HepG2 (cell line): ENCODE data around the gene PELI2. TPM values are rescaled to one million over a fixed set of nuclear protein-coding genes. Genes with fewer than 3 reads are reported as not detected.

Experiments used
- ATAC-seq: fragments of 200-7000 bp; cut with Tn5 transposase; 3 replicates; pipeline ENCODE4 v1.9.1; 2020; ENCODE audit warnings: mild to moderate bottlenecking, moderate library complexity
- BruUV-seq: library from RNA; stranded (reverse); fragments of 400-500 nt; replicated peaks from 2 replicates; lab custom pipeline; 2021; lab: Mats Ljungman, UMichigan
- CTCF ChIA-PET: fragments of 300-600 bp; formaldehyde crosslinking; extraction: SDS; loops from one replicate; lab custom pipeline; 2021; ENCODE audit warnings: low total read pairs, inconsistent platforms, low intra/inter-chr PET ratio; lab: Yijun Ruan, JAX
- POLR2A ChIA-PET: fragments of 350-600 bp; sonication (Branson Sonifier 250); formaldehyde crosslinking; loops from one replicate; lab custom pipeline; 2020; ENCODE audit warnings: antibody characterized with exemption, inconsistent platforms; lab: Yijun Ruan, JAX
- DNase-seq: peaks from one replicate; pipeline ENCODE4 v3.0.0-alpha.2; 2015; ENCODE audit warnings: low spot score
- FAIRE-seq: peaks from 3 replicates; lab custom pipeline; 2011; peaks lifted over from hg19 to GRCh38; lab: Jason Lieb, UNC
- H2AFZ ChIP-seq: one replicate; pipeline ENCODE4 v1.6.1; 2011; ENCODE audit warnings: low read length, inconsistent platforms
- H3K27ac ChIP-seq: fragments of 300-600 bp; 3 replicates; pipeline ENCODE4 v1.8.0; 2011; ENCODE audit warnings: mixed run types, mild to moderate bottlenecking, mixed read lengths, low read length, inconsistent platforms; ENCODE audit not compliant: insufficient read depth; ENCODE audit errors: extremely low read length
- H3K27me3 ChIP-seq, 2 experiments: fragments of 200-600 bp in 1 of 2; 2 replicates in 1 of 2; 3 replicates in 1 of 2; pipeline versions ENCODE4 v1.6.0 to v1.8.0; 2011; ENCODE audit warnings: low read length in 2 of 2, mild to moderate bottlenecking in 2 of 2, moderate library complexity in 2 of 2, inconsistent platforms in 1 of 2; ENCODE audit not compliant: insufficient read depth in 2 of 2, control insufficient read depth in 1 of 2
- H3K36me3 ChIP-seq, 2 experiments: fragments of 200-600 bp in 1 of 2; replicated peaks in 1 of 2; 2 replicates in 1 of 2; 3 replicates in 1 of 2; pipeline versions ENCODE4 v1.5.1 to v1.8.0; 2011; ENCODE audit warnings: low read length in 2 of 2, inconsistent platforms in 1 of 2; ENCODE audit not compliant: insufficient read depth in 2 of 2, control insufficient read depth in 1 of 2
- H3K4me1 ChIP-seq: 2 replicates; pipeline ENCODE4 v1.5.1; 2012; ENCODE audit warnings: low read length, inconsistent platforms; ENCODE audit not compliant: insufficient read depth
- H3K4me2 ChIP-seq: 2 replicates; pipeline ENCODE4 v1.6.0; 2011; ENCODE audit warnings: low read depth, low read length, inconsistent platforms
- H3K4me3 ChIP-seq, 3 experiments: fragments of 200-600 bp in 1 of 3; sonication (generic), shearing (Covaris generic) in 1 of 3; replicated peaks in 1 of 3; 2 replicates each; pipeline ENCODE4 v1.5.1; 2011 to 2016; ENCODE audit warnings: low read length in 3 of 3, inconsistent platforms in 2 of 3, low read depth in 2 of 3, mild to moderate bottlenecking in 2 of 3, control low read depth in 1 of 3, mixed read lengths in 1 of 3; ENCODE audit not compliant: insufficient read depth in 1 of 3
- H3K79me2 ChIP-seq: one replicate; pipeline ENCODE4 v1.6.1; 2011; ENCODE audit warnings: low read length, inconsistent platforms; ENCODE audit not compliant: insufficient read depth
- H3K9ac ChIP-seq: 2 replicates; pipeline ENCODE4 v1.6.0; 2011; ENCODE audit warnings: mild to moderate bottlenecking, low read depth, low read length, inconsistent platforms; ENCODE audit not compliant: insufficient read depth
- H3K9me3 ChIP-seq: 2 replicates; pipeline ENCODE4 v1.5.1; 2012; ENCODE audit warnings: mild to moderate bottlenecking, low read length
- H4K20me1 ChIP-seq: 2 replicates; pipeline ENCODE4 v1.6.0; 2011; ENCODE audit warnings: inconsistent platforms, mild to moderate bottlenecking, low read length, moderate library complexity; ENCODE audit not compliant: insufficient read depth
- MYNN ChIP-seq: sonication (generic); formaldehyde crosslinking; IDR thresholded peaks from 2 replicates; pipeline ENCODE4 v1.4.0; 2020; ENCODE audit warnings: mild to moderate bottlenecking, low read depth, missing genetic modification reagents
- NFATC3 ChIP-seq: sonication (generic); formaldehyde crosslinking; IDR thresholded peaks from 2 replicates; pipeline ENCODE4 v1.5.1; 2020; ENCODE audit warnings: mild to moderate bottlenecking, missing genetic modification reagents
- NR2F2 ChIP-seq: IDR thresholded peaks from 2 replicates; pipeline ENCODE4 v1.6.1; 2012; ENCODE audit warnings: low read depth, inconsistent platforms, borderline replicate concordance
- POGZ ChIP-seq: sonication (generic); formaldehyde crosslinking; IDR thresholded peaks from 2 replicates; pipeline ENCODE4 v1.4.0; 2020; ENCODE audit warnings: mild to moderate bottlenecking, missing genetic modification reagents
- SIX4 ChIP-seq: sonication (generic); formaldehyde crosslinking; IDR thresholded peaks from 2 replicates; pipeline ENCODE4 v1.4.0; 2020; ENCODE audit warnings: missing genetic modification reagents
- ZFP37 ChIP-seq: sonication (generic); formaldehyde crosslinking; IDR thresholded peaks from 2 replicates; pipeline ENCODE4 v1.4.0; 2020; ENCODE audit warnings: missing genetic modification reagents, borderline replicate concordance
- ZNF235 ChIP-seq: sonication (generic); formaldehyde crosslinking; IDR thresholded peaks from 2 replicates; pipeline ENCODE4 v1.8.1; 2023; ENCODE audit warnings: mild to moderate bottlenecking, missing genetic modification reagents, borderline replicate concordance
- WGBS: methylation state at CpG from one replicate; pipeline ENCODE4 v1.1.6; 2017; ENCODE audit warnings: low lambda C conversion rate; 5-methylcytosine and 5-hydroxymethylcytosine counted together
- in situ Hi-C: cut with HindIII; loops from 2 replicates; pipeline ENCODE4 v1.10.0; 2017; ENCODE audit warnings: low pct_unique_long_range_greater_than_20kb; ENCODE audit not compliant: extremely low pct_ligation_motif_present
- intact Hi-C: fragments of 100-400 bp; cut with micrococcal nuclease; formaldehyde crosslinking; loops from one replicate; pipeline ENCODE4 v1.10.0; 2022; ENCODE audit not compliant: unreplicated experiment
- polyA plus RNA-seq, 8 experiments: library from polyadenylated mRNA; depleted of rRNA in 3 of 8; stranded (reverse) in 7 of 8; unstranded in 1 of 8; fragments of >200 nt; fragmentation: Illumina TruSeq in 4 of 8; extraction: Trizol in 4 of 8; gene quantifications; 2 replicates each; pipeline versions ENCODE4 v1.2.1 to v1.2.3, GENCODE V29; 2011 to 2016; ENCODE audit warnings: low read depth in 4 of 8, missing spikeins in 1 of 8, mixed read lengths in 1 of 8; ENCODE audit not compliant: insufficient read depth in 1 of 8
- total RNA-seq, 5 experiments: library from RNA; depleted of rRNA; stranded (reverse); fragments of >200 nt; fragmentation: Illumina TruSeq; extraction: Trizol; gene quantifications; 2 replicates each; pipeline ENCODE4 v1.2.3, GENCODE V29; 2016; ENCODE audit warnings: low read depth in 1 of 5
- TF ChIP-seq, protein P1 (sequence below): IDR thresholded peaks from 2 replicates; pipeline ENCODE4 v1.6.1; 2016
- TF ChIP-seq, protein P2 (sequence below): sonication (generic); formaldehyde crosslinking; IDR thresholded peaks from 2 replicates; pipeline ENCODE4 v1.4.0; 2020; ENCODE audit warnings: missing genetic modification reagents

PELI2 gene
- total and polyA plus RNA-seq, 2 of the 13 experiments (the other 11 are each of a cell fraction or from before 2014, with no cell fraction given), result 0.07 TPM; not detected in 1

DNA sequence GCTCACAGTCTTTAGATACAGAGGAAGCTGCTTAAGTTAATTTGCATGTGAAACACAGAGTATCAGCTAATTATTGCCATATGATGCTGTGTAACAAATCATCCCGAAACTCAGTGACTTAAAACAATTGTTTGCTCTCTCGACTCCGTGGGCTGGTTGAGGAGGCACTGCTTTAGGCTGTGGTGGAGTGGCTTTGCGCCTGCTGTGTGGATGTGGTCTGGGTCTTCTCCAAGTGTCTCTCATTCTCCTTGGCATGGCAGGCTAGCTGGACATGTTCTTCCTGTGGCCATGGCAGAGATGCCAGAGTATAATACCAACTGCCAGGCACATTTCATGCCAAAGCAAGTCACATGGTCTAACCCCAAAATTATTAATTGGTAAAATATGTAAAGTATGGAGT is 40.9 kb downstream of the PELI2 start:
- ChIA-PET CTCF (no interaction called here), POLR2A (no interaction called here)
- in situ Hi-C loops, result no loop called here
- H3K4me3 ChIP-seq, result no peak overlapping the region
- no peak for DNase-seq
- no peak overlapping the region for H3K4me2 ChIP-seq
- no peaks in the 10 kb centered on the region for H3K36me3 ChIP-seq
- H3K9ac ChIP-seq, result no peak overlapping the region
- H2AFZ ChIP-seq, result no peak overlapping the region
- no TSS peak for BruUV-seq
- no peaks in the 10 kb centered on the region for H3K4me1 ChIP-seq
- TF ChIP-seq NFATC3 (no peak), MYNN (no peak), NR2F2 (no peak), SIX4 (CRISPR knock-in tag) (no peak), ZFP37 (CRISPR knock-in tag) (no peak), POGZ (CRISPR knock-in tag) (no peak), ZNF235 (CRISPR knock-in tag) (no peak)
- TF ChIP-seq, protein P1, sequence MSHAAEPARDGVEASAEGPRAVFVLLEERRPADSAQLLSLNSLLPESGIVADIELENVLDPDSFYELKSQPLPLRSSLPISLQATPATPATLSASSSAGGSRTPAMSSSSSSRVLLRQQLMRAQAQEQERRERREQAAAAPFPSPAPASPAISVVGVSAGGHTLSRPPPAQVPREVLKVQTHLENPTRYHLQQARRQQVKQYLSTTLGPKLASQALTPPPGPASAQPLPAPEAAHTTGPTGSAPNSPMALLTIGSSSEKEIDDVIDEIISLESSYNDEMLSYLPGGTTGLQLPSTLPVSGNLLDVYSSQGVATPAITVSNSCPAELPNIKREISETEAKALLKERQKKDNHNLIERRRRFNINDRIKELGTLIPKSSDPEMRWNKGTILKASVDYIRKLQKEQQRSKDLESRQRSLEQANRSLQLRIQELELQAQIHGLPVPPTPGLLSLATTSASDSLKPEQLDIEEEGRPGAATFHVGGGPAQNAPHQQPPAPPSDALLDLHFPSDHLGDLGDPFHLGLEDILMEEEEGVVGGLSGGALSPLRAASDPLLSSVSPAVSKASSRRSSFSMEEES (CRISPR knock-in tag), result no peak
- TF ChIP-seq, protein P2, sequence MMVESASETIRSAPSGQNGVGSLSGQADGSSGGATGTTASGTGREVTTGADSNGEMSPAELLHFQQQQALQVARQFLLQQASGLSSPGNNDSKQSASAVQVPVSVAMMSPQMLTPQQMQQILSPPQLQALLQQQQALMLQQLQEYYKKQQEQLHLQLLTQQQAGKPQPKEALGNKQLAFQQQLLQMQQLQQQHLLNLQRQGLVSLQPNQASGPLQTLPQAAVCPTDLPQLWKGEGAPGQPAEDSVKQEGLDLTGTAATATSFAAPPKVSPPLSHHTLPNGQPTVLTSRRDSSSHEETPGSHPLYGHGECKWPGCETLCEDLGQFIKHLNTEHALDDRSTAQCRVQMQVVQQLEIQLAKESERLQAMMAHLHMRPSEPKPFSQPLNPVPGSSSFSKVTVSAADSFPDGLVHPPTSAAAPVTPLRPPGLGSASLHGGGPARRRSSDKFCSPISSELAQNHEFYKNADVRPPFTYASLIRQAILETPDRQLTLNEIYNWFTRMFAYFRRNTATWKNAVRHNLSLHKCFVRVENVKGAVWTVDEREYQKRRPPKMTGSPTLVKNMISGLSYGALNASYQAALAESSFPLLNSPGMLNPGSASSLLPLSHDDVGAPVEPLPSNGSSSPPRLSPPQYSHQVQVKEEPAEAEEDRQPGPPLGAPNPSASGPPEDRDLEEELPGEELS (CRISPR knock-in tag), result no peak
- H3K27ac ChIP-seq, result no peak overlapping the region
- ATAC-seq, result no peak
- no peak for FAIRE-seq
- H4K20me1 ChIP-seq, result no peaks in the 10 kb centered on the region
- 30% methylated on average over 4 of the region's 4 CpGs for WGBS
- intact Hi-C loops, result no loop called here
- no peaks in the 10 kb centered on the region for H3K79me2 ChIP-seq
- H3K9me3 ChIP-seq, result peaks cover 9% of the 10 kb centered on the region
- H3K27me3 ChIP-seq, result no peaks in the 10 kb centered on the region
